HG03095 (cell line): ENCODE results near the gene FICD.
A peak's percentile ranks its signal among the peaks of the same experiment; 100 is the strongest.

Experiments used
- ATAC-seq: cut with Tn5 transposase; IDR thresholded peaks from one replicate; pipeline ENCODE4 v1.9.1; 2021; ENCODE audit warnings: moderate library complexity; ENCODE audit not compliant: unreplicated experiment

Gene FICD

DNA sequence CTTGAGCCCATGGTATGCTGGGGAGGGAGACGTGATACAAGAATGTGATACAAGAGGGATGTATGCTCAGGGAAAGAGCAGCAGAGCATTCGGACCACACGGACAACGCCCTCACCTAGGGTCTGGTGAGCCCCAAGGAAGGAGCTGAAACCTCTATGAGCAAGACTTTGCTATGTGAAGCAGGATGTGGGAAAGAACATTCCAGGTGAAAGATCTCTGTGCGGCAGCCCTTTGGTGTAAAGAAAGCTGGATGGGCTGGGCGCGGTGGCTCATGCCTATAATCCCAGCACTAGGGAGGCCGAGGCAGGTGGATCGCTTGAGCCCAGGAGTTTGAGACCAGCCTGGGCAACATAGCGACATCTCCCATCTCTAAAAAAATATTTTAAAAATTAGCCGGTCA is 16.9 kb upstream of the FICD start:
- ATAC-seq: no peak

DNA sequence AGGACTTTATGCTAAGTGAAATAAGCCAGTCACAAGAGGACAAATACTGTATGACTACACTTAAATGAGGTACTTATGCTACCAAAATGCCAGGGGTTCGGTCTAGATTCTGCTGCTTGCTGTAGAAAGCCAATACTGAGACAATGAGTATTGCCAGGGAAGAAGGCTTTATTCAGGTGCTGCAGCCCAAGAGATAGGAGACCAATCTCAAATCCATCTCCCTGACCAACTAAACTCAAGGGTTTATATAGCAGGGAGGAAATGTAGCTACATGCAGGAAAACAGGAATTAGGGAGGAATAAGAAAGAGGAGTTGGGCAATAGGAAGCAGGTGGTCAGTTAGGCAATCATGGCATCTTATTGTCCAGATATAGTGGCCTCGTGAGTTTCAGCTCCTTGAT is 12.2 kb upstream of the FICD start:
- ATAC-seq: no peak

DNA sequence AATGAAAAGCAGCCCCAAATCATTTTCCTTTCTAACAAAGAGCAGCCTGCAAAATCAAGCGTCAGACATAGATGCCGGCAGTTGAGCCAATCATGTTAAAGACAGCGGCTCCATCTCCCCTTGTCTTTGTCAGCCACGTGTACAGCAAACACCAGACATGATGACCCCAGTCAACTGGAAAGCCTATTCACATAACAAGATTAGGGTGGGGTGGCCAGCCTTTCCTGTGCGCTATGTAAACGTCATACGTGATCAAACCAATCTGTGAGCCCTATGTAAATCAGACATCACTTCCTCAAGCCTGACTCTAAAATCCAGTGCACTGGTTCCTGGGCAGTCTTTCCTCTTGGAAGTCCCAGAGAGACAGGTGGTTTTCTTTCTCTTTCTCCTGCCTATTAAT is 9.9 kb upstream of the FICD start:
- no peak for ATAC-seq

DNA sequence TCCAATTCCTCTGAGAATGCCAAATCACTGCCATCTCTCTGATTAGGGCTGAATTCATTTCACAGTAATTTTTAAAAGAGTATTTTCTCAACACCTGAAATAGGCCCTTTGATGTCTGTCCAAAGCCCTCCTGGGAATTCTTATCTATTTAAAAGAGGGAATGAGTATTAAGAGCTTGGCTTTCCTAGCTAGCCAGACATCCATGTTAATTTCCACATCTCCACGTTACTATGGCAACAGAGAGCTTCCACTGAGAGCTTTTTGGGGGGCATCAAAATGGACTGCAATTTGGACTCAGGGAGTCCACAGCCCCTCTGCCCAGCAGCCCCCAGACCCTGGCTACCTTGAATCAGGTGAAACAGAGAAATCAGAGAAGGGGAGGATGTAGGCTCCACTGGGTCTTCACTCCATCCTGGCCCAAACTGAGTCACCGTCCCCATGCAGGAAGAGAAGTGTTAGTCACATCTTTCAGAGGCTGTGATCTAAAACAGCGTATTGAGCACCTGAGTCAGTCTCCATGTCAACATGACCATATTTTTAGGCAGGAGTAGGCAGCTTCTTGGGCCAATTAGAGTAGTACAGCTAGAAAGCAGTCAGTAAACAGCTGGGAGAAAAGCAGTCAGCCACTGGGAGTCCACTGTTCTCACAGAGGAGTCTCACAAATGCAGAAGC is 7.0 kb upstream of the FICD start:
- ATAC-seq: no peak

DNA sequence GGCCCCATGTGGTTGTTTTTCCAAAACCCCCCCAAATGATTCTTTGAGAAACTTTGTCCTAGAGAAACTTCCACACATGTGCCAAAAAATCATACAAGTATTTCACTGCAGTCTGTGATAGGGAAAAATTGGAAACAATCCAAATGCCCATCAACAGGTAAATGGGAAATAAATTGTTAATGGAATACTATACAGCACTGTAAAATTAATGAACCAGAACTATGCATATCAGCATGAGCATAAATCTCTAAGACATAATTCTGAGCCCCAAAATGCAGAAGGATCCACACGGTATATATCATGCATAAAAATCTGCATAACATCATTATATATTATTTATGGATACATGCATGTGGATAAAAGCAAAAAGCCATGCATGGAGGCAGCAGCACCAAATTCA is 5.3 kb upstream of the FICD start:
- ATAC-seq: no peak

DNA sequence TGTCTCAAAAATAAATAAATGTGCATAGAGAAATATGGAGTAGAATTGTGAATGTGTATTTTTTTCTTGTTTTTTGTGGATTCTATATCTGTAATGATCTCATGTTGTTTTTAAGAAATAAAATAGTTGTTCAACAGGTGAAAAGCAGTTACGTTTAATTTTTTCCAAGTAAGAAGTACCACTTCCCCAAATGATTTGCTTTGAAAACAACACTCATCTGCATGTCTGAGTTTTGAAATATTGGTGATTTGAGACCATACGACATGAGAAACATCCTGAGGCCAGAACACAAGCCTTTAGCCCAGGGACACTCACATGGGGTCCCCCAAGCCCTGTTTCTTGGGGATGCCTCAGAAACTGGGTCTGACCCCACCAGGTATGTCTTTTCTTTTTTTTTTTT is 4.2 kb upstream of the FICD start:
- ATAC-seq: no peak

DNA sequence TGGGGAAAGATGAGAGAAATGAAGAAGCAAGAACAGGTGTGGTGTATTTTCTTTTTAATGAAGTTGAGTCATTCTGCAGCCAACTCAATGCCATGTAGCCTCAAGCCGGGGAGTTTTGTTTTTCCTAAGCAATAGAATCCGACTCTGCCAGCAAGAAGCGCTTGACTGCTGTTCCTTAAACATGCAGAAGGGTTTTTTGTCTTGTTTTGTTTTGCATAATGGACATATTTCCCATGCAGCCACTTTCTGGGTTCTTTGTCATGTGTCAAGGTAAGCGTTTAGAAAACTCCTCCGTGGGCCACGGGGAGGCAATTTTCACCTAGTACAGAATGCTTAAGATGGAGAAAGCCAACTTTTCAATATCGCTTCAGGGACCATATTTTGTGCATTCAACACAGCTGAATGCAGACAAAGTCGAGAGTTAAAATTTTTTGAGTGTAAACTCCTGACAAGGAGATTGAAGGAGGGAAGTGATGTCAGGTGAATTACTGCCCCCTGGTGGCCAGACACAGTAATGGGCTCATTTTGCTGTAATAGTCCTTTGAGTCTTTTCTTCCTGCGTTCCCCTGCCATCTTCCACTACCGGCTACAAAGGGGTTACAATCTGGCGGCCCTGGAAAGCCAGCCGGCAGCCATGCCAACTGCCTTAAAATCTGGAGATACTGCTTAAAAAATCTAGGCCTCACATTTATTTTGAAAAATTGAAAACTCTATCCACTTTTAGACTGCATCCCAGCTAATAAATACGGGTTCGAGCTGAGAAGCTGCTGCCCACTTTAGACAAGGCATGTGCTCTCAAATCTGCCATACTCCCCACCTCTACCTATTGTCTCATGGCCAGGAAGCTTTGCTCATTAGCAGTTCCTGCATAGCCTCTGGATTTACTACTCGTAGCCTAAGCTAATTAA is 3.2 kb upstream of the FICD start:
- no peak for ATAC-seq

DNA sequence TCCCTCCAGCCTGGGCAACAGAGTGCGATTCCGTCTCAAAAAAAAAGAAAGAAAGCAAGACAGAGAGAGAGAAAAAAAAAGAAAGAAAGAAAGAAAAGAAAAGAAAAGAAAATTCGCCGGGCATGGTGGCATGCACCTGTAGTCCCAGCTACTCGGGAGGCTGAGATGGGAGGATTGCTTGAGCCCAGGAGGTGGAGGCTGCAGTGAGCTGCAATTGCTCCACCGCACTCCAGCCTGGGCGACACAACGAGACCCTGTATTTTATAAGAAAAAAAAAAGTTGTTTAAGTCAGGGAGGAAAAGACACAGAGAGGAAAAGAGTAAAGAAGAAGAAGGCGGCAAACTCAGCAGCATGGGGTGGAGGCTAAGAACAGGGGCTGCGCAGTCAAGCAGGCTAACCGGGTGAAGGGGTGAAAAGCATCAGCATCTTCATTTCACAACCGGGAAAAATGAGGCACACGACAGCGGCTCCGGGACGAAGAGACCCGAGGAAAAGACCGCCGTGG is 557 bp upstream of the FICD start:
- ATAC-seq: peak; percentile 0

DNA sequence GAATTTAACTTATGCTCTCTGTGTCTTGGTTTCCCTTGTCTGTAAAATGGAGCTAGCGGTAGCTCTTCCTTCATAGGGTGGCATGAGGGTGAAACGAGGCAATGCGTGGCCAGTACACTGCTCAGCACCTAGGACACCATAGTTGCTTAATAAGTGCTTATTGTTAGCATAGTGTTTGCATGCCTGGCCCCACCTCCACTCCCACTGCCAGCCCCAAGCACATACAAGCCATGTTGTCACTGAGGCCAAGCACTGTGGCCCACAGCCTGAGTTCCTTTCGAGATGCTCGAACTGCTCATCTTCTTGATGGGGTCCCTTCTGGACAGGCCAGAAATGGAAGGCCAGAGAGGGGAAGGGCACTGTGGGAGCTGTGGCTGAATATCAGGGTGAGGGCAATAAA is 839 bp downstream of the FICD start:
- no peak for ATAC-seq

DNA sequence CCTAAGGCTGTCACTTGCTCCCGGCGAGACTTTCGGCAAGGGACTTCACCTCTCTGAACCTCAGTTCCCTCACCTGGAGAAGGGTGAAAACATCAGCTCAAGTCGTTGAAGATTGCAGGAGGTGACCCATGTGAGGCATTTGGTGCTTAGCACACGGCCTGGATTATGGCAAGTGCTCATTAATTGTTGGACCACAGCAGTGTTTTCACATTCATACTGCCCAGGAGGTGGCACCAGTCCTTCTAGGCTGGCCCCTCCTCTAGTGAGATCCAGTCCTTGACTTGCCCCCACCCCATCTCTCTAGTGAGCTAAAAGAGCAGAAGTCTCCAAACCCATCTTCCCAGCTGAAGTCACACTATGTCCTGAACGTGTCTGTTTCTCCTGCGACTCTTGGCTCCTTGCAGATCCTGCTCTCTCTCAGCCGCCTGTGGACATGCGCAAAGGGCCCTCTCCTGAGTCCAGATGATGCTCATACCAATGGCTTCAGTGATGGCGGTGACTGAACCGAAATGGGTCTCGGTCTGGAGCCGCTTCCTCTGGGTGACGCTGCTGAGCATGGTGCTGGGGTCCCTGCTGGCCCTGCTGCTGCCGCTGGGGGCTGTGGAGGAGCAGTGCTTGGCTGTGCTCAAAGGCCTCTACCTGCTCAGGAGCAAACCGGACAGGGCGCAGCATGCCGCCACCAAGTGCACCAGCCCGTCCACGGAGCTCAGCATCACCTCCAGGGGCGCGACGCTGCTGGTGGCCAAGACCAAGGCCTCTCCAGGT is 1.6 kb downstream of the FICD start:
- ATAC-seq: no peak

DNA sequence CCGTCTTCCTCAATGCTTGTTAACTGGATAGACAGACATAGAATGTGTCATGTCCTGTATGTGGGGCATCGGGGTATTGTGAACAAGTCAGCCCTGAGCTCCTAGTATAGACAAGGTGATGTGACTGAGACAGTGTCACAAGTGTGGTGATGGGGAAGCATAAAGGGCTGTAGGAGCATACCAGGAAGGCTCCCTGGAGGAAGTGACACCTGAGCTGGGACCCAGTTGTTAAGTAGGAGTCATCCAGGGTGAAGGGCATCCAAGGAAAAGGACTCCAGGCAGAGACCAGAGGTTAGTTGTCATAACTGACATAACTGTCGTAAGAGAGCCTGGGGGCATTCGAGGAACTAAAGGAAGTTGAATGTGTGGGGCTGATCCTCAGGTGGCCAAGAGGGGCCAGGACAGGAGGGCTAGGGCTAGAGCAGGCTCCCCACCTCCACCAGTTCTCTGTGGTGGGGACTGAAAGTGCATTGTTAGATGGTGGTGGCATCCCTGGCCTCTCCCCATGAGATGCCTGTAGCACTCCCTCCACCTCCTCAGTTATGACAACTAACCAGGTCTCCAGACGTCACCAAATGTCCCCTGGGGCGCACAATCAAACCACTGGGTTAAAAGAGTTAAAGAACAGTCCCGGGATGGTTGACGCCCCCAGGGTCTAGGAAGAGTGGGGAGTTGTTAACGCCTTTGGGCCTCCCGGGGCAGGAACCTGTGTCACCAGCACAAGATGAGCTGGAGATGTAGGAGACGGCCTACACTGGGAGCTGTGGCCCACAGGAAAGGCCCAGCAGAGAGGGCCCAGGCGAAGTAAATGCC is 2.4 kb downstream of the FICD start:
- ATAC-seq: no peak

DNA sequence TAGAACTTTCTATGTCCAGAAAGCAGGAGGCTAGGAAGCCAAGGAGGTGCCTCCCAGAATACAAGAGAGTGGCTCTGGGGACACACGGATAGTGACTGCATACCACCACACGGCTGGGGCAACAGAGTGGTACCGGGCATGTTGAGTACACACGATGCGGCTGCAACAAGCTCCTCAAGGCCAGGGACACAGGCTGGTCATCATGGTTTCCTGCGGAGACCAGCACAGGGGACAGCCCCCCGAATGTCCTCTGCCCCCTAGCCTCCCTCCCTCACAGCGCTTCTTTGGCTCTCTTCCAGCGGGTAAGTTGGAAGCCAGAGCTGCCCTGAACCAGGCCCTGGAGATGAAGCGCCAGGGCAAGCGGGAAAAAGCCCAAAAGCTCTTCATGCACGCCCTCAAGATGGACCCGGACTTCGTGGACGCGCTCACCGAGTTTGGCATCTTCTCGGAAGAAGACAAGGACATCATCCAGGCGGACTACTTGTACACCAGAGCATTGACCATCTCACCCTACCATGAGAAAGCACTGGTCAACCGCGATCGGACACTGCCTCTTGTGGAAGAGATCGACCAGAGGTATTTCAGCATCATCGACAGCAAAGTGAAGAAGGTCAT is 3.1 kb downstream of the FICD start:
- ATAC-seq: no peak

DNA sequence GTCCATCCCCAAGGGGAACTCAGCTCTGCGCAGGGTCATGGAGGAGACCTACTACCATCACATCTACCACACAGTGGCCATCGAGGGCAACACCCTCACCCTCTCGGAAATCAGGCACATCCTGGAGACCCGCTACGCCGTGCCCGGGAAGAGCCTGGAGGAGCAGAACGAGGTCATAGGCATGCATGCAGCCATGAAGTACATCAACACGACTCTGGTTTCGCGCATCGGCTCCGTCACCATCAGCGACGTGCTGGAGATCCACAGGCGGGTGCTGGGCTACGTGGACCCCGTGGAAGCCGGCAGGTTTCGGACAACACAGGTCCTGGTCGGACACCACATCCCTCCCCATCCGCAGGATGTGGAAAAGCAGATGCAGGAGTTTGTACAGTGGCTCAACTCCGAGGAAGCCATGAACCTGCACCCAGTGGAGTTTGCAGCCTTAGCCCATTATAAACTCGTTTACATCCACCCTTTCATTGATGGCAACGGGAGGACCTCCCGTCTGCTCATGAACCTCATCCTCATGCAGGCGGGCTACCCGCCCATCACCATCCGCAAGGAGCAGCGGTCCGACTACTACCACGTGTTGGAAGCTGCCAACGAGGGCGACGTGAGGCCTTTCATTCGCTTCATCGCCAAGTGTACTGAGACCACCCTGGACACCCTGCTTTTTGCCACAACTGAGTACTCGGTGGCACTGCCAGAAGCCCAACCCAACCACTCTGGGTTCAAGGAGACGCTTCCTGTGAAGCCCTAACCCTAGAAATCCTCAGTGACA is 3.8 kb downstream of the FICD start:
- no peak for ATAC-seq

DNA sequence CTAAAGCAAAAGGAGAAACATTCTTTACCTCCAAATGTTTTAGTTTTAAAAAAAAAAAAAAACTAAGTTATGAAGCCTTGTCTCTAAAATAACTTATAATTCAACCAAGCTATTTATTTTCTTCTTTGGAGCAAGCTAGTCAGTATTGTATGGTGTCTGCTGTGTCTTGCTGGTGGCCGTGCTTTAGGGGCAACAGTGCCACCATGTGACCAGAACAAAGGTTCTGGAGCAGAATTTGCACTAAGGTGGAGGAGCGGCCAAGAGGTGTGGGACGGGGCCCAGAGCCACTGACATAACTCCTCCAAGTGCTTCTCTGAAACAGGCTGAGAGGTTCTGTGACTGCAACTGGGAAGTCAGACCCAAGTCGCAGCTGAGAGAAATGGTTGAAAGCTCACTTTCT is 4.5 kb downstream of the FICD start:
- no peak for ATAC-seq

DNA sequence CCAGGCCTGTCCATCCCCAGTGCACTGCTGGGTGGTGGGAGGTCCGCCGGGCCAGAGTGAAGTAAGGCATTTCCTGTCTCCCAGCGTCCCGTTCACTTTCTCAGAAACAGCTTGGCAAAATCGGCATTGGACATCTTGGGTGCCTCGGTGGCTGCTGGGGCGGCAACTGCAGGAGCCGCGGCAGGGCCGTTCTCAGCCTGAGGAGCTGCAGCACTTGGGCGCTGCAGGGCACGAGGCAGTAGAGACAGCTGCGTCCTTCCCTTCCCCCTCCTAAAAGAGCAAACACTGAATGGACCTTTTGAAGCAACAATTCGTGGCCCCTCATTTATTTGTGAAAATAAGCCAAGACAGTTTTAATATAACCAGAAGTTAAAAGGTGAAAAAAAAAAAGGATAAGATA is 8.3 kb downstream of the FICD start:
- ATAC-seq: no peak

DNA sequence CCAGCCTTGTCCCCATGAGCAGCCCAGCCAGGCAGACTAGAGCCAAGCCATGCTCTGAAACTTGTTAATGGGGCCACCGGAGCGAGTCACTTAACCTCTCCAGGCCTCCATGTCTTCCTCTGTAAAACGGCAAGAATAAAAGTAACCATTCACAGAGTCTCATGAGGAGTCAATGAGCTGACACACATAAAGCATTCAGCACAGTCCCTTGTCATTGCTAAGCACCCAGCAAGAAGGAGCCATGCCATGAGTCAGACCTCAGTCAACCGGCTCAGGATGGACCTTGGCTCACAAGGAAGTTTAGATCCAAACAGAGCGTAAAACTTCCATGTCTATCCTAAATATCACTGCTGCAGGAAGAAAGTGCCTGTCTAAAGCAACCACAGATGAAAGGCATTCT is 10.6 kb downstream of the FICD start:
- ATAC-seq: no peak

DNA sequence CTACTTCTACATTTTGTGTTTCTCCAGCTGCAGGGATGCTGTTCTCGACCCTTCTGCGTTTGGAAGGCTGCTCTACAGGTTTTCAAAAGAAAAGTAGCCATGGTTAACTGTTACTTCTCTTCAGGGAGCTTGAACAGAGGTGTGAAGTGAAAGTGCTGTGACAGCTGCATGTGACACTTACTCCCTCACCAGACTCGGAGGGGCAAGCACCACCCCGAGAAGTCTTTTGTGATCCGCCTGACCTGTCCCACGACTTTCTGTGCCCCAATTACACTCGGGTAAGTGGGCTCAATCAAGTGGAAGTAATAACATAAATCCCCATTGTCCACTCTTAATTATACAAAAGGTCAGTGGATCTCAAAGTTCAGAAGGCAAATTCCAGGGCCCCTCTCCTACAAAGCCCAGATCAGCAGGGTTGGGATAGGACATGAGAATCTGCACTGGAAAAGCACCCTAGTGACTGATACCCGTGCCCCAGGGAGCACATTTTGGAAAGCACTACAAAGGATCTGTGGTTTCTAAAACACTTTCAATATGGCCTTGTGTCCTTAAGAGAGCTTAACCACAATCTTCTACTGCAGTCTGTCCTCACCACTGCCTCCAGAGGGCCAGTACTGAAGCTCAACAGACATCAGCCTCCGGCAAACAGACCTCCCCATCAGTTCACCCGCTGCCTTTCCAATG is 11.5 kb downstream of the FICD start:
- no peak for ATAC-seq

DNA sequence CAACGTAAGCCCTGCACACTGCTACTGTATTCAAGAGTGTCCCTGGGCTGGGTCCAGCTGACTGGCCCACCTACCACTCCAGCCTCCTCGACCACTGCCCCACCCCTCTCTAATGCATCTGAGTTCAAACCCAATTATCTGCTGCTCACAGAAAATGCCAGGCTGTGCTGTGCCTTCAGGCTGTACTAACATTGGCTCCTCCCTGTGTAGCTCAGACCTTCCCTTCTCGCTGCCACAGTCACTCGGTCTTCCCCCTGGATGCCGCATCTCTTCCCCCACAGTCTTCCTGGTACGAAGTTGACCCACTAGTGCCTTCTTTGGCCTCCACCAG is 12.1 kb downstream of the FICD start:
- no peak for ATAC-seq

DNA sequence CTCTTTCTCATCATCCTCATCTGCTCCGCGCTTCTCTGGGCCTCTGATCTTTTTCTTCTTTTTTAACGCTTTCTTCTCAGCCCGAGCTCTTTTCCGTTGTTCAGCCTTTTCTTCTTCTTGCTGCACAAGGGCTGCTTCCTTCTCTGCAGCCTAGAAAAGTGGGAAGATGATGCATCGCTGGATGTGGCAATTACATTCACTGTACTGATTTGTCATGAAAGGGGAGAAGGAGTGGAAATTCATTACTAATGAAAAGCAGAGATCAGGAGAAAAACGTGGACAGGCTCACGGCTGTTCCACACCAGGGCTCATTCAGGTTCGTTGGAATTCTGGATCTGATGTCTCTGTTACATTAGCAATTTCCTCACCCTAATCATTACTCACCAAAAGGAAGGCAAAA is 15.1 kb downstream of the FICD start:
- no peak for ATAC-seq
